HG02571 (cell line): ENCODE measurements around the gene BBS1.

Experiments used
- ATAC-seq: cut with Tn5 transposase; IDR thresholded peaks from one replicate; pipeline ENCODE4 v1.9.1; 2021; ENCODE audit warnings: mild to moderate bottlenecking, moderate library complexity; ENCODE audit not compliant: unreplicated experiment

Gene BBS1

DNA sequence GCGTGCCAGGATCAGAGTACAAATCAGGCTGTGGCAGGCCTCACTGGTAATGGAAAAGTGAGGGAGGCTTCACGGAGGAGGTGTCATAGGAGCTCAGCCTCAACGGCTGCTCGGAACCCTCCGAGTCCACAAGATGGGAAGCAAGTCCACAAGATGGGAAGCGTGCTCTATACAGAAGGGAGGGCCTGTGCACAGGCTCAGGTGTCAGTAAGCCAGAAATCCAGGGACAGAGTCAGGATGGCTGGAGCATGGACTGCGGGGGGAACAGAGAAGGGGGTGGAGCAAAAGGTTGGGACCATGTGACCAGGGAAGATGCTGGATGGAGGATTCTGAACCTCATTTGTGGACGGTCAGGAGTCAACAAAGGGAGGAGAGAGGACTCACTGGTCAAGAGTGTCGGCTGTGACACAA lies 33.6 kb upstream of the BBS1 start:
- no peak for ATAC-seq

DNA sequence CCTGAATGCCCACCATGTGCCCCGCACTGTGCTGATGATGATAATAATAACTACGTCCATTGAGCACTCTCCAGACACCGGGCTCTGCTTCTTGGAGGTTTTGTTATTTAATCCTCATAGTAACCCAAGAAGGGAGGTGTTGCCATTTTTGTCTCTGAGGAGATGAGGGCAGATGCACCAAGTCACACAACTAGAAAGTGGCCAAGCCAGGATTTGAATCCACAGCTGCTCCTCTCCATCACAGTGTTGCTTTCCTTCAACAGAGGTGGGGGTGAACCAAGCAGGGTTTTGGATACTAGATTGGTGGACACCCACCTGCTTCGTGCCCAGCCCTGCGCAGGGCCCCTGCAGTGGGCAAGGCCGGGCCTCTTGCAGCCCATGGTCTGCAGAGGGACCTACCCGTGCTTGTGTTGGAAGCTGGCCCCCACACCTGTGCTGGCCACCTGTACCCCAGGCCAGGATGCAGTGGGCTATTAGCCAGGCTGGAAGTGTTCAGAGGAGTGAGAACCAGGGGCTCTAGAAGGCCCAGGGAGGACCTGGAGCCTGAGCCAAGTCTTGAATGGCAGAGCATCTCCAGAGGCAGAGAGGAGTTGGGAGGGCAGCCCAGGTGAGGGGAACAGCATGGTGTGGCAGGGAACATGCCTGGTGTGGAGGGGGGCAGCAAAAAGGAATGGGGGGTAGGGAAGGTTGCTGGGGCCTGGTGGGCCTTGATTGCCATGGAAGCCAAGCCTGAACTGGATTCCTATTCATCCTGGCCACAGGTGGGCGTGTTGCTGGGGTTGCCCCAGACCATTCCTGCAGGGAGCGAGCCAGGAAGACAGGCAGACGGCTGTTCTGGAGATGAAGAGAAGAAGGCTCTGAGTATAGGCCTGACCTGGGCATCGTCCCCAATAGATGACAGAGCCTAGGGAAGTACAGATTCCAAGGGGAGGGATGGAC lies 32.9 kb upstream of the BBS1 start:
- ATAC-seq: no peak

DNA sequence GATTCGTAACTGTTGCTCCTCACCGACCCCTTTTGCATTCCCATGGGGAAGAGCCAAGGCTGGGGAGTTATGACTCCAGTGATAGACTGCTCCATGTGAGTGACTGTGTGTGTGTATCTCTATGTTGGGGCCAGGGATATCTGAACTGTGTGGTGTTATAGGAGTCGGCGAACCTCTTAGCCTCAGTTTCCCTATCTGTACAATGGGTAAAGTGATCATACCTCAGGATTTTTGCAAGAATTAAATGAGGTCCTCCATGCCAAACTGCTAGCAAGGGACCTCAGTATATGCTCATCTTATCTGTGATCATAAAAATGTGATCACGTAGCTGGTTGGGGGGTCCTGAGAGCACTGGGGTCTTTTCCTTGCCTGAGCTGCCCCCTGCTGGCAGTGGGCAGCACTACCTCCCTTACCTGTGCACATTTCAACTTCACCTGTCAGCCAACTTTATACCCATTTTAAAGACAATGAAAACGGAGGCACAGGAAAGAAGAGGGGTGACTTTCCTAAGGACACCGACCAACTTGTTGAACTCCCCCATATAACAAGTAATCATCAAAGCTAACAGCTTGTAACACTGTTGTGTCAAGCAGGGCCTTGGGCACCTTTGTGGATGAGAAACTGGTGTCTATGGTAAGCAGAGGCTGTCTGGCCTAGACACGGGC lies 31.6 kb upstream of the BBS1 start:
- ATAC-seq: no peak

GRCh38 chr11:66479394-66480116 lies 30.9 kb upstream of the BBS1 start:
- ATAC-seq: no peak

GRCh38 chr11:66480117-66480938 lies 30.1 kb upstream of the BBS1 start, which contains the start of gene DPP3:
DPP3 (plus strand) TSS chr11:66480434; CDS start chr11:66482201, 1,767 bp downstream.
- ATAC-seq: peak; percentile 89

- no peak for ATAC-seq
These were observed 25.5 kb upstream of the BBS1 start for GRCh38 chr11:66484806-66485380.

DNA sequence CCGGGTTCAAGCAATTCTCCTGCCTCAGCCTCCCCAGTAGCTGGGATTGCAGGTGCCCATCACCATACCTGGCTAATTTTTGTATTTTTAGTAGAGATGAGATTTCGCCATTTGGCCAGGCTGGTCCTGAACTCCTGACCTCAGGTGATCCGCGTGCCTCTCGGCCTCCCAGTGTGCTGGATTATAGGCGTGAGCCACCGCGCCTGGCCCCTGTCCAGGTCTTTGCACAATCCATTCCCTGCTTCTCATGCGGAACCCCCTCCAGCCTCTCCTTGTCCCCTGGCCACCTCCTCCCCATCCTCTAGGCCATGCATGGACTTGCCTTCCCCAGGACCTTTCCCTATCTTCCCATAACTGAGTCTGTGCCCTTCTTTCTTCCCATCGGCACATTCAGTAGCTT lies 21.5 kb upstream of the BBS1 start:
- ATAC-seq: no peak

GRCh38 chr11:66489636-66490035 lies 20.8 kb upstream of the BBS1 start:
- no peak for ATAC-seq

DNA sequence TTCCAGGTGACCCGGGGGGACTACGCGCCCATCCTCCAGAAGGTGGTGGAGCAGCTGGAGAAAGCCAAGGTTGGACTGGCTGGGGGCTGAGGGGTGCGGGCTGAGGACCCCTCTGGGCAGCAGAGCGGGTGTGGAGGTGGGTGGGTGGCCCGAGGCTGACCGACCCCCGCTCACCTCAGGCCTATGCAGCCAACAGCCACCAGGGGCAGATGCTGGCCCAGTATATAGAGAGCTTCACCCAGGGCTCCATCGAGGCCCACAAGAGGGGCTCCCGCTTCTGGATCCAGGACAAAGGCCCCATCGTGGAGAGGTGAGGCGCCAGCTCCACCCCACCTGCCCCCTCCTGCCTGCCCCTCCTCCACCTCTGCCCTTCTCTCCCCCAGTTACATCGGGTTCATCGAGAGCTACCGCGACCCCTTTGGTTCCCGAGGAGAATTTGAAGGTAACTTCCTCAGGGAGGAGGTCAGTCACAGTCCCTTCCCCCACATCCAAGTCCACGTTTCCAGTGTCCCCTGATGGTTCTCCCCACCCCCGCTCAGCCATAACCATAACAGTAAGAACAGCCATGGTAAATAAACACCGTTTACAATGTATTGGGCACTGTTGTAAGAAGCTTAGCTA lies 19.0 kb upstream of the BBS1 start:
- ATAC-seq: no peak

DNA sequence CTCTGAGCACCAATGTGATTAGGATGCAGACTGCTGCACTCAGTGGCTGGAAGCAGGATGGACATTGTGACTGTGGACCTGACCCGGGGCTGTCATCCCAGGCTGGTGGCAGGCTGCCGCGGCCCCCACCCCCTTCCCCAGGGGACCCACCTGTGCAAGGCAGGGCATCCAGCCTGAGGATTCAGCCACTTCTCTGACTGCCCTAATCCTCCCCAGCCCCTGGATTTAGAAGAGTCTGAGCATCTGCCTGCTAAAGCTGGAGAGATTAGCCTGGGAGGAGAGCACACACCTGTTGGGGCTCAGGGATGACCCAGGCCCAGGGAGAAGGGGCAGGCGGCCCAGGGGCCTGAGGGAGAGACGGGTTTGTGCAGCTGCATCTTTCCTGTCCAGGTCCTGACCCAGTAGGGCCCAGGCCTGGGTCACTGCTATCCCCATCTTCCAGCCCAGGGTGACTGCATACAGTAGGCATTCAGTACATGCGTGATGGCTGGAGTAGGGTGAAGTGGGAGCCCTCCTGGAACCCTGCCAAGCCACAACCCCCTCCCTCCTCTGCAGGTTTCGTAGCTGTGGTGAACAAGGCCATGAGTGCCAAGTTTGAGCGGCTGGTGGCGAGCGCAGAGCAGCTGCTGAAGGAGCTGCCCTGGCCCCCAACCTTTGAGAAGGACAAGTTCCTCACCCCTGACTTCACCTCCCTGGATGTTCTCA lies 18.1 kb upstream of the BBS1 start:
- ATAC-seq: no peak

GRCh38 chr11:66493130-66493529 lies 17.3 kb upstream of the BBS1 start:
- ATAC-seq: no peak

DNA sequence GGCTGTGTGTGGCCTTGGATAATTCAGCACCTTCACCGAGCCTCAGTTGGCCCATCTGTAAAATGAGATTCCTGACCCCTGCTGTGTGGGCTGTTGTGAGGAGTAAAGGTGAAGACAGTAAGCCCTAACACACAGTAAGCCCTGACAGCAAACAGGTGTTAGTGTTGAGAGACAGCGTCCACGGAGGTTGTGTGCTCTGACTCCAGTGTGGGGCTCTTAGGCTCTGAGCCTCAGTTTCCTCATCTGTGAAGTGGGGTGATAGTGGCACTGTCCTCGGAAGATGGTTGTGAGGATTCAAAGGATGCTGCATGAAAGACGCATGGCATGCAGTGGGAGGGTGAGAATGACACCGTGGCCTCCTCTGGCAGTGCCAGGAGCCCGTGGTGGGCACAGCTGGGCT lies 16.0 kb upstream of the BBS1 start:
- ATAC-seq: no peak

DNA sequence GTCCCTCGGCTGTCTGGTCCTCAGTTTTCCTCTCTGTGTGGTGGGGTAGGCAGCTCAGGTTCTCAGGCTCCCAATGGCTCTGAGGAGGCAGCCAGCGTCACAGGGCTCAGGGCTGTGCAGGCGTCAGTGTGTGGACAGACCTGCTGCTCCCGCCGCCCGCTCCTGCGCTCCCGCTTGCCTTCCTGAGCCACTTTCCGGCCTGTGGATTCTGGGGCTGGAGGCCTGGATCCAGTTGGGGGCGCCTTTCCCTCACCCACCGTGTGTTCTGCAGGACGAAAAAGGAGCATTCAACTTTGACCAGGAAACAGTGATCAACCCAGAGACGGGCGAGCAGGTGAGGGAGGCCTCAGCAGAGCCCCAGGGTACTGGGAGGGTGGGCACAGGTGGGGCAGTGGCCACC lies 15.5 kb upstream of the BBS1 start:
- no peak for ATAC-seq

DNA sequence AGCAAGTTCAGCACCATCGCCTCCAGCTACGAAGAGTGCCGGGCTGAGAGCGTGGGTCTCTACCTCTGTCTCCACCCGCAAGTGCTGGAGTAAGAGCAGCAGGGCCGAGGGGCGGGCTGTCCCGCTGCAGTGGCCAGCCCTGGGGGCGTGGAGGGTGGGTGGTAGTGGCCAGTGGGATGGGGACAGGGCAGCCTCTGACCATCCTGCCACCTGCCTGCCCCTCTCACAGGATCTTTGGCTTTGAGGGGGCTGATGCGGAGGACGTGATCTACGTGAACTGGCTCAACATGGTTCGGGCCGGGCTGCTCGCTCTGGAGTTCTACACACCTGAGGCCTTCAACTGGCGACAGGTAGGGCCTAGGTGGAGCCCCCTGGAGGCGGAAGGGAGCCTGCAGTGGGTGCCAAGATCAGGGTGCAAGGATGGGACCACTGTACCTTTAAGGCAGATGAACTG lies 15.0 kb upstream of the BBS1 start:
- ATAC-seq: no peak

DNA sequence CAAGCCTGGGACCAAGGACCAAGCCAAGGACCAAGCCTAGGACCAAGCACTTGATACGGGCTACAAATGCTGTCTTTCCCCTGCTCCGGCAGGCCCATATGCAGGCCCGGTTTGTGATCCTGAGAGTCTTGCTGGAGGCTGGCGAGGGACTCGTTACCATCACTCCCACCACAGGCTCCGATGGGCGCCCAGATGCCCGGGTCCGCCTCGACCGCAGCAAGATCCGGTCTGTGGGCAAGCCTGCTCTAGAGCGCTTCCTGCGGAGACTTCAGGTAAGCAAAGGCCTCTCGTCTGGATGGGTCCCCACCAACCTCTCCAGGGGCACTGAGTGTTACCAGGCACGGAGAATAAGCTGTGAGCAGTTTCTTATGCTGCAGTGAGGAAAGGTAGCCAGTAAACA lies 13.2 kb upstream of the BBS1 start:
- no peak for ATAC-seq

DNA sequence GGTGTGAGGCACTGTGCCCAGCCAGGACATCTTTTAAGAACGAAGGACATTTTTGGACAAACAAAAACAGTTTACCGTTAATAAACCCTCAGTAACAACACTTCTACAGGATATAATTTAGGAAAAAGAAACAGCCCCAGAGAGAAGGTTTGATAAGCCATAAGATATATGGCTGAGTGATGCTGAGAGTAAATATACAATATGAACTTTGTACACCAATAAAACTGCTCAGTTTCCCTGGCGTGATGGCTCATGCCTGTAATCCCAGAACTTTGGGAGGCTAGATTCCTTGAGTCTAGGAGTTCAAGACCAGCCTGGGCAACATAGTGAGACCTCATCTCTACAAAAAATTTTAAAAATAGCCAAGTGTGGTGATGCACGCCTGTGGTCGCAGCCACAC lies 11.9 kb upstream of the BBS1 start:
- ATAC-seq: no peak

- no peak for ATAC-seq
These were observed 5.1 kb upstream of the BBS1 start for GRCh38 chr11:66505276-66505816.

GRCh38 chr11:66509131-66509561 lies 1.3 kb upstream of the BBS1 start:
- ATAC-seq: no peak

GRCh38 chr11:66510990-66511339 lies 530 bp downstream of the BBS1 start:
- no peak for ATAC-seq
